Mesenchymal stem cell (in vitro differentiated cells and primary cell): ENCODE results near the gene COL1A2.

Experiments
- DNase-seq: peaks from one replicate; pipeline ENCODE4 v3.0.0-alpha.2; 2013
- H2AFZ ChIP-seq: one replicate; pipeline ENCODE4 v1.6.1; 2013; ENCODE audit warnings: low read depth, mild to moderate bottlenecking, control low read depth, inconsistent platforms, low read length, moderate library complexity
- H2AK5ac ChIP-seq: 2 replicates; pipeline ENCODE4 v1.6.1; 2013; ENCODE audit warnings: low read length, moderate library complexity, mild to moderate bottlenecking, inconsistent platforms; ENCODE audit not compliant: severe bottlenecking
- H2BK120ac ChIP-seq: one replicate; pipeline ENCODE4 v1.6.1; 2013; ENCODE audit warnings: low read depth, mild to moderate bottlenecking, inconsistent platforms, low read length, moderate library complexity
- H2BK12ac ChIP-seq, 2 experiments: one replicate each; pipeline ENCODE4 v1.6.1; 2013; ENCODE audit warnings: inconsistent platforms in 2 of 2, low read length in 2 of 2, mild to moderate bottlenecking in 2 of 2, moderate library complexity in 2 of 2, control low read depth in 1 of 2
- H2BK15ac ChIP-seq: one replicate; pipeline ENCODE4 v1.6.1; 2013; ENCODE audit warnings: mild to moderate bottlenecking, low read depth, inconsistent platforms; ENCODE audit not compliant: poor library complexity, severe bottlenecking
- H2BK5ac ChIP-seq: 2 replicates; pipeline ENCODE4 v1.6.1; 2013; ENCODE audit warnings: low read depth, mild to moderate bottlenecking, low read length, control low read depth, inconsistent platforms; ENCODE audit not compliant: poor library complexity, severe bottlenecking
- H3K14ac ChIP-seq, 2 experiments: one replicate each; pipeline ENCODE4 v1.6.1; 2013; ENCODE audit warnings: inconsistent platforms in 2 of 2, low read length in 2 of 2, control low read depth in 1 of 2, mild to moderate bottlenecking in 1 of 2, moderate library complexity in 1 of 2
- H3K18ac ChIP-seq, 2 experiments: one replicate each; pipeline ENCODE4 v1.6.1; 2013; ENCODE audit warnings: inconsistent platforms in 2 of 2, low read length in 2 of 2, control low read depth in 1 of 2, low read depth in 1 of 2, mild to moderate bottlenecking in 1 of 2
- H3K23ac ChIP-seq, 2 experiments: one replicate each; pipeline ENCODE4 v1.6.1; 2013; ENCODE audit warnings: inconsistent platforms in 2 of 2, low read length in 2 of 2, mild to moderate bottlenecking in 2 of 2, moderate library complexity in 2 of 2, control low read depth in 1 of 2
- H3K27ac ChIP-seq: 2 replicates; pipeline ENCODE4 v1.5.1; 2013; ENCODE audit warnings: mild to moderate bottlenecking, moderate library complexity, low read length, control low read depth, inconsistent platforms; ENCODE audit not compliant: poor library complexity, severe bottlenecking
- H3K27me3 ChIP-seq, 2 experiments: 2 replicates each; pipeline versions ENCODE4 v1.6.1 to v1.7.0; 2013; ENCODE audit warnings: low read length in 2 of 2, mild to moderate bottlenecking in 2 of 2, moderate library complexity in 2 of 2, control low read depth in 1 of 2, inconsistent platforms in 1 of 2; ENCODE audit not compliant: control insufficient read depth in 1 of 2, insufficient read depth in 1 of 2
- H3K36me3 ChIP-seq, 2 experiments: 2 replicates each; pipeline versions ENCODE4 v1.6.1 to v1.7.0; 2013; ENCODE audit warnings: low read length in 2 of 2, control low read depth in 1 of 2, inconsistent platforms in 1 of 2, low read depth in 1 of 2, mild to moderate bottlenecking in 1 of 2; ENCODE audit not compliant: insufficient read depth in 2 of 2, control insufficient read depth in 1 of 2
- H3K4ac ChIP-seq, 2 experiments: one replicate each; pipeline ENCODE4 v1.6.1; 2013; ENCODE audit warnings: inconsistent platforms in 2 of 2, low read length in 2 of 2, mild to moderate bottlenecking in 2 of 2, moderate library complexity in 2 of 2, control low read depth in 1 of 2, low read depth in 1 of 2
- H3K4me1 ChIP-seq: 2 replicates; pipeline ENCODE4 v1.6.1; 2013; ENCODE audit warnings: low read depth, low read length, control low read depth; ENCODE audit not compliant: control insufficient read depth, insufficient read depth
- H3K4me2 ChIP-seq: 2 replicates; pipeline ENCODE4 v1.6.1; 2013; ENCODE audit warnings: low read length, mild to moderate bottlenecking, inconsistent platforms; ENCODE audit not compliant: poor library complexity, severe bottlenecking
- H3K4me3 ChIP-seq, 2 experiments: 2 replicates each; pipeline versions ENCODE4 v1.5.1 to v1.7.0; 2013; ENCODE audit warnings: low read length in 2 of 2, mild to moderate bottlenecking in 2 of 2, control low read depth in 1 of 2, low read depth in 1 of 2; ENCODE audit not compliant: insufficient read depth in 1 of 2
- H3K79me1 ChIP-seq: replicated peaks from 2 replicates; pipeline ENCODE4 v1.6.1; 2013; ENCODE audit warnings: mild to moderate bottlenecking, control low read depth, low read length, inconsistent platforms; ENCODE audit not compliant: poor library complexity, severe bottlenecking
- H3K9ac ChIP-seq: 2 replicates; pipeline ENCODE4 v1.7.0; 2013; ENCODE audit warnings: mild to moderate bottlenecking, low read length, moderate library complexity
- H3K9me3 ChIP-seq: 2 replicates; pipeline ENCODE4 v1.7.0; 2013; ENCODE audit warnings: mild to moderate bottlenecking, low read length; ENCODE audit not compliant: control insufficient read depth
- H4K8ac ChIP-seq: one replicate; pipeline ENCODE4 v1.6.1; 2013; ENCODE audit warnings: inconsistent platforms, mild to moderate bottlenecking, low read length, moderate library complexity
- H4K91ac ChIP-seq: one replicate; pipeline ENCODE4 v1.6.1; 2013; ENCODE audit warnings: mild to moderate bottlenecking, low read length, inconsistent platforms
- WGBS: methylation state at CpG from one replicate; pipeline ENCODE4 v1.1.7; 2013; ENCODE audit warnings: mixed read lengths; 5-methylcytosine and 5-hydroxymethylcytosine counted together

COL1A2 gene

GRCh38 chr7:94351703-94352102 is 43.0 kb upstream of the COL1A2 start:
- Histone ChIP-seq H3K4ac (no peak overlapping the region), H3K23ac (no peak overlapping the region), H3K79me1 (no peaks in the 10 kb centered on the region), H3K27ac (no peak overlapping the region), H3K4me3 (no peak overlapping the region), H3K14ac (no peak overlapping the region), H2AFZ (no peak overlapping the region), H4K91ac (no peak overlapping the region), H2BK5ac (no peak overlapping the region), H3K18ac (no peak overlapping the region), H2BK12ac (no peak overlapping the region), H3K4me1 (peaks cover 7% of the 10 kb centered on the region), H3K4me2 (no peak overlapping the region), H2AK5ac (no peak overlapping the region), H3K27me3 (no peaks in the 10 kb centered on the region), H3K36me3 (no peaks in the 10 kb centered on the region), H3K9me3 (no peaks in the 10 kb centered on the region), H2BK120ac (no peak overlapping the region), H2BK15ac (no peak overlapping the region), H4K8ac (no peak overlapping the region), H3K9ac (no peak overlapping the region)
- WGBS: 100% methylated on average over 1 of the region's 4 CpGs
- DNase-seq: no peak

GRCh38 chr7:94352887-94353286 is 41.8 kb upstream of the COL1A2 start:
- H2BK12ac ChIP-seq: no peak overlapping the region
- no peak for DNase-seq

GRCh38 chr7:94354953-94355352 is 39.7 kb upstream of the COL1A2 start:
- no peaks in the 10 kb centered on the region for H3K36me3 ChIP-seq
- no peak overlapping the region for H2BK5ac ChIP-seq
- H3K4me3 ChIP-seq: peak overlapping the region in 1 of 2 experiments; percentile 16
- H3K27ac ChIP-seq: no peak overlapping the region
- no peak overlapping the region for H4K8ac ChIP-seq
- no peak for DNase-seq
- peaks cover 2% of the 10 kb centered on the region for H3K4me1 ChIP-seq
- H3K9me3 ChIP-seq: no peaks in the 10 kb centered on the region
- no peak overlapping the region for H3K18ac ChIP-seq
- H4K91ac ChIP-seq: no peak overlapping the region
- H3K14ac ChIP-seq: no peak overlapping the region
- H2BK120ac ChIP-seq: no peak overlapping the region
- H3K27me3 ChIP-seq: no peaks in the 10 kb centered on the region
- no peak overlapping the region for H3K4ac ChIP-seq
- H2AFZ ChIP-seq: no peak overlapping the region
- H3K79me1 ChIP-seq: no peaks in the 10 kb centered on the region
- no peak overlapping the region for H2BK15ac ChIP-seq
- H3K23ac ChIP-seq: no peak overlapping the region
- no peak overlapping the region for H2AK5ac ChIP-seq
- H2BK12ac ChIP-seq: no peak overlapping the region
- peak overlapping the region; percentile 55 for H3K9ac ChIP-seq
- no peak overlapping the region for H3K4me2 ChIP-seq

More at GRCh38 chr7:94352887-94353286, 41.8 kb upstream of the COL1A2 start:
- Histone ChIP-seq H3K79me1 (no peaks in the 10 kb centered on the region), H2BK120ac (no peak overlapping the region), H3K23ac (no peak overlapping the region), H3K14ac (no peak overlapping the region), H3K4me1 (peaks cover 3% of the 10 kb centered on the region), H3K18ac (no peak overlapping the region), H4K8ac (no peak overlapping the region), H3K4ac (no peak overlapping the region), H3K36me3 (no peaks in the 10 kb centered on the region), H2AFZ (no peak overlapping the region), H3K9me3 (no peaks in the 10 kb centered on the region), H3K4me2 (no peak overlapping the region), H3K27me3 (no peaks in the 10 kb centered on the region), H2BK5ac (no peak overlapping the region), H2AK5ac (no peak overlapping the region), H2BK15ac (no peak overlapping the region), H4K91ac (no peak overlapping the region), H3K4me3 (no peak overlapping the region), H3K9ac (no peak overlapping the region), H3K27ac (no peak overlapping the region)
- WGBS: 93% methylated on average over 7 of the region's 7 CpGs

- Histone ChIP-seq H3K4me1 (peaks cover 2% of the 10 kb centered on the region), H3K14ac (no peak overlapping the region), H2BK15ac (no peak overlapping the region), H3K4ac (no peak overlapping the region), H3K4me3 (peak overlapping the region in 1 of 2 experiments; percentile 16), H3K4me2 (no peak overlapping the region), H3K9me3 (no peaks in the 10 kb centered on the region), H3K27ac (no peak overlapping the region), H3K27me3 (no peaks in the 10 kb centered on the region), H3K18ac (no peak overlapping the region), H3K79me1 (no peaks in the 10 kb centered on the region), H2BK12ac (no peak overlapping the region), H2BK120ac (no peak overlapping the region), H3K36me3 (no peaks in the 10 kb centered on the region), H4K91ac (no peak overlapping the region), H2AFZ (no peak overlapping the region), H4K8ac (no peak overlapping the region), H2AK5ac (no peak overlapping the region), H2BK5ac (no peak overlapping the region), H3K23ac (no peak overlapping the region), H3K9ac (peak overlapping the region; percentile 55)
- no peak for DNase-seq
- 82% methylated on average over 5 of the region's 7 CpGs for WGBS
Measured at GRCh38 chr7:94355454-94355853, 39.2 kb upstream of the COL1A2 start.
